SH-SY5Y (cell line): ENCODE measurements around the gene FAM98C.

ENCODE experiments used
- GATA2 ChIP-seq: IDR thresholded peaks from 2 replicates; pipeline ENCODE4 v1.6.1; 2011; ENCODE audit warnings: mild to moderate bottlenecking, low read depth, low read length
- GATA3 ChIP-seq: IDR thresholded peaks from 2 replicates; pipeline ENCODE4 v1.6.1; 2011; ENCODE audit warnings: low read depth, mild to moderate bottlenecking, low read length, moderate library complexity

- no peak for TF ChIP-seq GATA2
- no peak for TF ChIP-seq GATA3
Observed at GRCh38 chr19:38404858-38405257, 2.0 kb downstream of the FAM98C start.
